ENCODE data around the gene FHOD3.

DNA sequence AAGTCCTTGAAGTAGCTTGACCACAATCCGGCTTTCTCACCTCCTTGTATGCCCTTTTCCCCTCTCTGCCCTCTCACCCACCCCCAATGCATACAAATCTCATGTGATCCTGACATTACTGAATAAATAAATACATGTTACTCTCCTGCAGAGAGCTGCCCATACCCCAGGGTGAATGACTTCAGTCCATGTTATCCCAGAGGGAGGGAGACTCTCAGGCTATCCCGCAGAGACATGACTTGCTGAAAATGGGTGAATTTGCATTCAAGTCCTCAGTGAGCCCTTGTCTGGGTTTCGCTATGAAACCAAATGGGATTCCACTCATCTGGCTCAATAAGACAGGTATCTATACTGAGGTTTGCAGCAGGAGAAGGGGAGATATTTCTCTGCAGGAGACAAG lies 168.5 kb downstream of the FHOD3 start:
- TF ChIP-seq, protein P1, sequence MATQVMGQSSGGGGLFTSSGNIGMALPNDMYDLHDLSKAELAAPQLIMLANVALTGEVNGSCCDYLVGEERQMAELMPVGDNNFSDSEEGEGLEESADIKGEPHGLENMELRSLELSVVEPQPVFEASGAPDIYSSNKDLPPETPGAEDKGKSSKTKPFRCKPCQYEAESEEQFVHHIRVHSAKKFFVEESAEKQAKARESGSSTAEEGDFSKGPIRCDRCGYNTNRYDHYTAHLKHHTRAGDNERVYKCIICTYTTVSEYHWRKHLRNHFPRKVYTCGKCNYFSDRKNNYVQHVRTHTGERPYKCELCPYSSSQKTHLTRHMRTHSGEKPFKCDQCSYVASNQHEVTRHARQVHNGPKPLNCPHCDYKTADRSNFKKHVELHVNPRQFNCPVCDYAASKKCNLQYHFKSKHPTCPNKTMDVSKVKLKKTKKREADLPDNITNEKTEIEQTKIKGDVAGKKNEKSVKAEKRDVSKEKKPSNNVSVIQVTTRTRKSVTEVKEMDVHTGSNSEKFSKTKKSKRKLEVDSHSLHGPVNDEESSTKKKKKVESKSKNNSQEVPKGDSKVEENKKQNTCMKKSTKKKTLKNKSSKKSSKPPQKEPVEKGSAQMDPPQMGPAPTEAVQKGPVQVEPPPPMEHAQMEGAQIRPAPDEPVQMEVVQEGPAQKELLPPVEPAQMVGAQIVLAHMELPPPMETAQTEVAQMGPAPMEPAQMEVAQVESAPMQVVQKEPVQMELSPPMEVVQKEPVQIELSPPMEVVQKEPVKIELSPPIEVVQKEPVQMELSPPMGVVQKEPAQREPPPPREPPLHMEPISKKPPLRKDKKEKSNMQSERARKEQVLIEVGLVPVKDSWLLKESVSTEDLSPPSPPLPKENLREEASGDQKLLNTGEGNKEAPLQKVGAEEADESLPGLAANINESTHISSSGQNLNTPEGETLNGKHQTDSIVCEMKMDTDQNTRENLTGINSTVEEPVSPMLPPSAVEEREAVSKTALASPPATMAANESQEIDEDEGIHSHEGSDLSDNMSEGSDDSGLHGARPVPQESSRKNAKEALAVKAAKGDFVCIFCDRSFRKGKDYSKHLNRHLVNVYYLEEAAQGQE (IDR thresholded peaks at IDR 0.05; ENCODE audit: insufficient read depth in 1 of 2, low read depth in 2 of 2, low read length in 2 of 2) = no peak
- TF ChIP-seq POLR2AphosphoS5 (IDR thresholded peaks at IDR 0.05; ENCODE audit: low read depth, low read length) = no peak

Data from PFSK-1 (cell line).